GM21723 (cell line): Measurements from ENCODE around the gene AACS.

Source experiments
- ATAC-seq: cut with Tn5 transposase; IDR thresholded peaks from one replicate; pipeline ENCODE4 v1.9.1; 2021; ENCODE audit warnings: mild to moderate bottlenecking, moderate library complexity; ENCODE audit not compliant: unreplicated experiment

Gene AACS

DNA sequence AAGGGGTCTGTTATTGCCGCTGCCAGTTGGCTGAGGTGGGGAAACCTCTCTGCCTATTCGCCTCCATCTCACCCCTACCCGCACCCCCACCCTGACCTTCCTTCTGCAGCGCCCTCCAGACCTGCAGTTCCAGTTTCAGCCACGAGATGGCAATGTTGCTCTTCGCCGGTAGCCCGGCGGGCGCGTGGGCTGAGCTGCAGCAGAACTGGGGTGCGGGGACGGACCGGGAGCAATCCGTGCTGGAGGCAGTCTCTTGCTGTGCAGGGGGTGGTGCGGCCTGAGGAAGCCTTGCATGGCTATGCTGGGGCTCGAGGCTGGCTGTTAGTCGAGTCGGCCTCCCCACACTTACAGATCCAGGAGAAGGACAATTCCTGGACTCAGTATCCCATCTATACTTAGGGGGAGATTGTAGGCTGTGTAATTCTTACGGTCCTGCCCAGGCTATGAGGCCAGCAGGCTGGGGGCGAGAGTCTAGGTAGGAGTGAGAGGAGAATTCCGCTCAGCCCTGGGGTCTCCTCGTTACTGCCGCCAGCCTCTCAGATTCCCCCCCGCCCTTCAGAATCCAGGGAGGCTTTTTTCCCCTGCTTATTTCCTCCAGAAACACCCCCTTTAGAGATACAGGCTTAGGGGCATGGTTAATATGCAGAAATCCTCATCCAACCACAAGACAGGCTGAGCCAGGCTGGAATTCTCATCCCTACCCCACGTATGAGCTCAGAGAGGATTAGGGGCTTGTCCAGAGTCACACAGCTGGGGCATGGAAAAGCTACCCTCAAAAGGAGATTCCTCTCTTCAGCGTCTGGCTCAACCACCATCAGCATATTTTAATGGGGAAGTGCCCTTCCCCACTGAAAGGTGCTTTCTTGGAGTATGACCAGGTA lies 118.2 kb downstream of the AACS start:
- ATAC-seq, result peak; percentile 66

DNA sequence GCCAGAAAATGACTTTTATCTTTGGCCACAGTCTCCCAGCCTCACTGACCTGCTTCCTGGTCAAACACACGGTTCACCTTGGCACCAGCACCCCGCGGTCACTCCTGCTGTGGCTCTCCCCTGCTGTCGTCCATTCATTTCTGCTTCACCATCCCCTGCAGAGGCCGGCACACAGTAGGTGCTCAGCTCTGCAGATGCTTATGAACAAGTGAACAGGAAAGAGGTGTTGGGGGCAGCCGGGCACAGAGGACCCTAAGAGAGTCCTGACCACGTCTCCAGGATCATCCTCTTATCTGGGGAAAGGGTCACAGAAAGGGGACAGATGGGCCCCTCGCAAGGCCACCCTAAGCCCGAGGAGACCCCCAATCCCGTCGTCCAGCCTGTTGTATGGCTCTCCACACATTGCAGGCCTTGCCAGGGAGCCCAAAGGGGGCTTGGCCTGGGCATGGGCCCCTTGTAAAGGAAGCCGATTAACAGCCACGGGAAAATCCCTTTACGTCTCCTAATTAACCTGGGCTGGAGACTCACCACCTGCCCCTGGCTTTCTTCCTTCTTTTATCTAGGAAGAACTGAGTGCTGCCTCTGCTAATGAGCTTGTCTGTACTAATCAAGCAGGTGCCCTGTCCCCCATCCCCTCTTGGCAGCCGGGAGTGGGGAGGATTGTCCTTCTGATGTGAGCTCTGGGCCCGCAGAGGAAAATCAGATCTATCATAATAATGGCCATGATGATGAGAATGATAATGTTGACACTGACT lies 119.2 kb downstream of the AACS start:
- no peak for ATAC-seq

DNA sequence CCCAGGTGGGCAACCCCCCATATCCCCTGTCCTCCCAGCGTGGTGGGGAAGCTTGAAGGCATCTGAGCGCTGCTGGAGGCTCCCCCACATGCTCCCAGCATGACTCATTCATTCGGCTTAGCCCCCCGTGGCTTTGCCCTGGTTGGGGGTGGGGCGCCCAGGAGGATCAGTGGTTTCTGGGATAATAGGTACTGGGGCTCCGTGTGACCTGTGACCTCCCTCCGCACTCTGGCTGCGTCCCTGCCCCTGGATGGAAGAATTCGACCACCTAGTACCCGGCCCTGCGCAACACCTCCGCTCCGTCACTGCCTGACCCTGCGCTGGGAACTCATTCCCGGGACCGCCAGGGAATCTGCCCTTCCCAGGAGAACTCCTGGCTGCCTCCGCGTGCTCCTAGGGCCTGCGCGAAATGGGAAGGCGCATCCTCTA lies 120.1 kb downstream of the AACS start:
- ATAC-seq, result no peak

DNA sequence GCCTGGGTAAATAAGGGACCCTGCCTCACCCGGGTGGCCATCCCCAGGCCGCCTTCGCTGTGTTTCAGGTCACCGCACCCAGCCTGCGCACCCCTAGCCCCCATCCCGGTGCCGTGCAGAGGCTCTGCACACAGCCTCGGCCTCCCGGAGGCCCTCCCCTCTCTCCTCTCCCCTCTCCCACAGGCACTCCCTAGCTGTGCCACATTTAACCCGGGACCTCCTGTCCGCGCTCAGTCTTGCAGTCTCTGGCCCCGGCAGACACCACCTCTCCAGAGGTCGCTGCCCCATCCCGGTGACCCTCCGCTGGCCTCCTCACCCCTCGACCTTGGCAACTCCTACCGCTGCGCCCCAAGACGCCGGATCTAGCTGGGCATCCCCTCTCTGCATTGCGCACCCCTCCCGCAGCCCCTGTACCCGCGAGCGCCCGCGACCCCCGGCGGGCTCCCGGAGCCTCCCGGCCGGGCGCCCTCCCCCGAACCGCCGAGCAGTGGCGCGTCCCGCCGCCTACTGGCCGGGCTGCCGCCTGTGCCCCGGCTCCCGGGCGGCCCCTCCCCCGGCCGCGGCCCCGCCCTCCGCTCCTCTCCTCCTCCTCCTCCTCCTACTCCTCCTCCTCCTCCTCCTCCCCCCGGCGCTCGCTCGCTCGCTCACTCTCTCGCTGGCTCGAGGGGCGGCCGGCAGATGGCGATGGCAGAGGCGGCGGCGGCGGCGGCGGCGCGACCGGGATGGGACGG lies 120.7 kb downstream of the AACS start, which contains the start of gene TMEM132B:
TSS of gene TMEM132B (plus strand) at position 647 of the 731 bp plus-strand sequence.
- ATAC-seq, result peak; percentile 58

DNA sequence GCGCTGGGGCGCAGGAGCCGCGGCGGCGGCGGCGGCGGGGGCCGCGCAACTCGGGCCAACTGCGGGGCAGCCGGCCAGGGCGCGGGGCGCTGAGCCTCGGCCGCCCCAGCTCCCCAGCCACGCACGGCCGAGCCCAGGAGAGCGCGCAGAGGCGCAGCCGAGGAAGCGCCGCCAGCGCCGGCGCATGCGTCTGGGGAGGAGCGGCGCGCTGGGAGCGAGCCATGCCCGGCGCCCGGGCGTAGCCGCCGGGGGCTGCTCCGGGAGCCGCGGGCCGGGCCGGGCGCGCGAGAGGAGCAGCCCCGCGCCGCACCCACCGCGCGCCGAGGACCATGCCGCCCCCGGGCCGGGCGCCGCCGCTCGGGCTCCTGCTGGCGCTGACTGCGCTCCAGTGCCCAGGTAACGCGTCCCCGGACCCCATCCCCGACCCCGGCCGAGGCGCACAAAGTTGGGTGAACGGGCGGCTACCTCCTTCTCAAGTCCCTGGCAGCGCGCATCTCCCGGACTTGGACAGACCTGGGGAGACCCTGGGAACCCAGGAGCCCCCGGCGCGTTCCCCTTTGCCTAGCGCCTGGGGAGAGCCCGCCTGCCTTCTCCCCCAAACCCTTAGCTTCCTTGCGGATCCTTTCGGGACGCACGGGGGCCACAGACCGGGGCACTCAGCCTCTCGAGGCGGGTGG lies 121.4 kb downstream of the AACS start:
- peak; percentile 29 for ATAC-seq

DNA sequence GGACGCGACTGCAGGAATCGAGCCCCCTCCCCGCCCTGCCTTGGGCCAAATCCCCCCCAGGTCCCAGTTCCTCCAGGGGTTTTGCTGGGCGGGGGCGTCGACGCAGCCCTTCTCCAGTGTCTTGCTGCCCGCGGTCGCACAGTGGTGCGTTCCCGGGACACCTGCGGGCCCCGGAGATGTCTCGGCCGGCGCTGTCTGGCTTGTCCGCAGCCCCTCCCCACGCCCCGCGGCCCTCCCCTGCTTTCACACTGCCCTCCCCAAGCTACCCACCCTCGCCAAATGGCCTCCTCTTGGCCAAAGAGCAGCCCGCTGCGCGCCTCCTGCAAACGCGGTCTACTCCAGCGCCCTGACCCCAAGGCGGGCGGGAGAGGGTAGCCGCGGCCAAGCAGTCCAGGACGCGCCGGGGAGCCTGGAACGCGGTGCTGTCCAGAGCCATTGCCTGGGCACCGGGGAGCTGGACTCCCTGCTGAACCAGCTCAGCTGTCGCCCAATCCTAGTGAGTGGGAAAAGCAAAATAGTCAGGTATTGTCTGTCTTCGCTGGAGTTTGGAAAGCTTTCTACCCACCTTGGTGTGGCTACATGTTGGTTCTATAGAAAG lies 122.0 kb downstream of the AACS start:
- ATAC-seq, result no peak

DNA sequence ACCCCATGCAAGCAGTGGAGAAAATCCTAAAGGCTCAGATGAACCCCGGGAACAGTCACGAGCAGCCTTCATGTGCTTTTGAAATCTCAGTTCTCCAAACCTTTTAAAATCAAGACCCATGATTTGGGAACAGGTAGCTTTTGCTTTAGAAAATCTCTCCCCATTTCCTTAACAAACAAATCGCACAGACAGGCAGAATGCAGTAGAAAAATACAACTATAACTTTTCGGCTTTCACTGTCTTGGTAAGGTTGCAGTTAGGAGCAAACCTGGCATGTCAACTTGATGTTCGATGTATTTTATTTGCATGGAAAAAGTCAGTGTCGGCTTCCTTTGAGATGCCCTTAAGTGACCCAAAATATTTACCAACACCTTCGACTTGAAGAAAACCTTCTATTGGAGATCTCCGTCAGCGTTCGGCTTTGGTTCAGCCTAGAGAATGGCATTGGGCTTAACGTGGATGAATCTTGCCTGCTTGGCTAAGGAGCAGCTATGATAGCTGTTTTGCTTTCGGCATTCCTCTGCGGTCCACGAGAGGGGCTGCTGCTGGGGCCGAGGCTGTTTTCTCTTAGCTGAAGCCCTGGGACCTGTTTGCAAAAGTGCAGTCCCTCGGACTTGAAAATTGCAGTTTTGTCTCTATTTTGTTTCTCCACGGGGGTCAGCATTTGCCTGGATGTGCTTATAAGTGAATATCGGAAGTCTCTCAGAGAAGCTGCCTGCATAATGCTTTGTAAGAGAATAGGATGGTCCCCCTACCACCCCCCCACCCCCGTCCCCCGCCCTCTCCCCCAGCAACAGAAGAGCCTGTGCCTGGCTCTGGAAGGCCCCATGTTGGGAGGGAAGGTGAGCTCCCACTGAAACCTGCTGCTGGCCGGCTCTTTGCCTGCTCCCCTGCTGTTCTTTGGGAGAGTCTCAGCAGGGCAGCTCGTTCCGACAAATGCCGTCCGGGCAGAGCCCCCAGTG lies 122.8 kb downstream of the AACS start:
- ATAC-seq, result no peak

DNA sequence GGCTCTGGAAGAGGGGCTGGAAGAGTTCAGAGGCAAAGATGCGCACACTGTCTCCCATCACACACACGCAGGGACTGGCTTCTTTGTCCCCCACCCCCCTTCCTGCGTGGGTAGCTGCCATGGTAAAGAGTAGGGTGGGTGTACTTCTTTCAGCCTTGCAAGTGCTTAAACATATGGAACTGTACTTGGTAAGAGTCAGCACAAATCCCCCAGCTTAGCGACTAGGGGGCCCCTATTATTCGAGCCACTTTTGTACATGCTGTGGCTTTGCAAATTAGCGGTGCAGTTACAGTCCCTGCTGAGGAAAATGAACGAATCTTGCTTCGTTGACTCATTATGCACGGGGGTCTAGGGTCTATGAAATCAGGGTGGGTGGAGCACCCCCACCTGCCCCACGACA lies 123.8 kb downstream of the AACS start:
- no peak for ATAC-seq

DNA sequence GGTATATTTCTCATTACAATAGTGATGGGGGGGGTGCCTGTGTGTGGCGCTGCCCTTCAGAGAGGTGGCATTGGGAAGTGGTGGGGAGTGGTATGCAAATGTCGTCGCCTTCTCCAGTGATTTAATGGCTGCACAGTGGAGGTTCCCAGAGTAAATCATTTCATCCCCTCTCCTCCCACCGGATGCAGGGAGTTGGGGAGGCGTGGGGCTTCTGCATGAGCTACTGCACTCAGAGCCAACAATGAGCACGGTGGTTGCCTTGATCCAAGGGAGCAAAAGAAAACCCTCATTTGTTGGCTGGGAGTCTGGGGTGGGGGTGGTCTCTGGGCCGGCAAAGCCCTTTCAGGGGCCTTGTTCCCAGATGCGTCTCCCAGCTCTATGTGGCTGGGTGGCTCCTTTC lies 124.3 kb downstream of the AACS start:
- no peak for ATAC-seq

DNA sequence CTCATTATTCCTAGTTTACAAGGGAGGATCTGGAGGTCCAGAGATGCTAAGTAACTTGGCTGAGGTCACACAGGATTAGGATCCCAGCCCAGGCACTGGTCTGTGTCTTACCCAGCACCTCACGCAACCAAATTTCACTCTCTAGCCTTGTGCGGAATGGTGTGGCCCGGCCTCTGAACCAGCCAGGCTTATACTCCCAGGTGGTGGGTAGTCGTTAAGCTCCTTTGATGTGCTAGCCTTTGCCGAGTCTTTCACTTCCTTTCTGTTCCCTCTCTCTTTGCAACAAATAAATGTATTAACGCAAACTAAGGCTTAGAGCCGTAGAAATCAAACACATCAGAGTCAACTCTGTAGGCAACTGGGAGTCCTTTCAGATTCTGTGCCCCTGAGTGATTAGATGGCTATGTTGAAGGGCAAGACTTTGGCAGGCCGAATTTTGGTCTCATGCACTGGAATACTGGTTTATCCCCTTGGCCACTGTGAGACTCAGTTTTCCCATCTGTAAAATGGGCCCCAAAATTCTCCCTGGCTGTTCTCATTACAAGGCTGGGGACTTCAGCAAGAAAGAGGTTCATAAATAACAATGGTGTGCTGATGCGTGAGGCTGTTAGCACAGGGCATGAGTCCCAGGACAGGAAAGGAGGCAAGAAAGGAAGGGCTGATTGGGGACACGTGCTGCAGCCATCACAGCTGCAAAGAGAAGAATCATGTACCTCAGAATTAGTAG lies 126.3 kb downstream of the AACS start:
- ATAC-seq, result no peak

DNA sequence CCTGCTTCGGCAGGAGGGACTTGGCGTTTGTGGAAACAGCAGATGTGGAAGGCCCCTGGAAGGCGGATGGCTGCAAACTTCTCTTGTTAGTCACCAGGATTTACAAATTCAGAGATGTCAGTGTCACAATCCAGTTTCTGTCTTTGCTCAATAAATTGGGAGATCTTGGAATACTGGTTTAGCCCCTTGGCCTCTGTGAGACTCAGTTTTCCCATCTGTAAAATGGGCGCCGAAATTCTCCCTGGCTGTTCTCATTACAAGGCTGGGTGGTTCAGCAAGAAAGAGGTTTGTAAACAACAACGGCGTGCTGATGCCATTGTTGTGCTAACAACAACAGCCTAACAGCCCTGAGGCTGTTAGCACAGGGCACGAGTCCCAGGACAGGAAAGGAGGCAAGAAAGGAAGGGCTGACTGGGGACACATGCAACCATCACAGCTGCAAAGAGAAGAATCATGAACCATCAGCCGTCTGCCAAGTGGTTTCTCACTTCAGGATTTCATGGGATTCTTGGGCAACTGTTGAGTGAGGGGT lies 127.5 kb downstream of the AACS start:
- ATAC-seq, result no peak
